GM18907 (cell line): Measurements from ENCODE around the gene U2AF2.

ENCODE experiments used
- ATAC-seq: cut with Tn5 transposase; IDR thresholded peaks from one replicate; pipeline ENCODE4 v1.9.1; 2021; ENCODE audit warnings: mild to moderate bottlenecking, moderate library complexity; ENCODE audit not compliant: unreplicated experiment

Gene U2AF2

GRCh38 chr19:55654323-55654867, 440 bp upstream of the U2AF2 start:
- peak; percentile 70 for ATAC-seq

GRCh38 chr19:55655648-55656040, 809 bp downstream of the U2AF2 start:
- ATAC-seq: no peak

- no peak for ATAC-seq
Measured at GRCh38 chr19:55656552-55656951, 1.7 kb downstream of the U2AF2 start.

GRCh38 chr19:55656988-55657747, 2.3 kb downstream of the U2AF2 start:
- ATAC-seq: no peak

GRCh38 chr19:55658846-55659459, 4.1 kb downstream of the U2AF2 start:
- no peak for ATAC-seq

- ATAC-seq: no peak
Measured at GRCh38 chr19:55659822-55660221, 5.0 kb downstream of the U2AF2 start.

- no peak for ATAC-seq
Measured at GRCh38 chr19:55660404-55660803, 5.6 kb downstream of the U2AF2 start.

- no peak for ATAC-seq
Measured at GRCh38 chr19:55660991-55661390, 6.2 kb downstream of the U2AF2 start.

GRCh38 chr19:55661826-55662225, 7.0 kb downstream of the U2AF2 start:
- no peak for ATAC-seq

GRCh38 chr19:55663846-55664536, 9.2 kb downstream of the U2AF2 start:
- ATAC-seq: no peak

- ATAC-seq: no peak
Measured at GRCh38 chr19:55666343-55667005, 11.6 kb downstream of the U2AF2 start.

GRCh38 chr19:55667006-55667381, 12.2 kb downstream of the U2AF2 start:
- ATAC-seq: no peak

GRCh38 chr19:55667511-55667910, 12.7 kb downstream of the U2AF2 start:
- ATAC-seq: no peak

- ATAC-seq: no peak
Measured at GRCh38 chr19:55667958-55668357, 13.1 kb downstream of the U2AF2 start.

- ATAC-seq: no peak
Measured at GRCh38 chr19:55668603-55669348, 13.9 kb downstream of the U2AF2 start.

GRCh38 chr19:55669418-55670279, 14.8 kb downstream of the U2AF2 start:
- no peak for ATAC-seq

GRCh38 chr19:55670280-55671053, 15.6 kb downstream of the U2AF2 start:
- ATAC-seq: no peak

- no peak for ATAC-seq
Measured at GRCh38 chr19:55671054-55671378, 16.2 kb downstream of the U2AF2 start.

- ATAC-seq: no peak
Measured at GRCh38 chr19:55672418-55672817, 17.6 kb downstream of the U2AF2 start.
